ENCODE measurements around the gene ISM2. TPM values are rescaled to one million over a fixed set of nuclear protein-coding genes. Genes with fewer than 3 reads are reported as not detected.

ISM2 gene
- total and polyA plus RNA-seq, 10 of the 15 experiments (the other 5 are each of a cell fraction or from before 2014, with no cell fraction given), result 0.03 TPM; not detected in 9

DNA sequence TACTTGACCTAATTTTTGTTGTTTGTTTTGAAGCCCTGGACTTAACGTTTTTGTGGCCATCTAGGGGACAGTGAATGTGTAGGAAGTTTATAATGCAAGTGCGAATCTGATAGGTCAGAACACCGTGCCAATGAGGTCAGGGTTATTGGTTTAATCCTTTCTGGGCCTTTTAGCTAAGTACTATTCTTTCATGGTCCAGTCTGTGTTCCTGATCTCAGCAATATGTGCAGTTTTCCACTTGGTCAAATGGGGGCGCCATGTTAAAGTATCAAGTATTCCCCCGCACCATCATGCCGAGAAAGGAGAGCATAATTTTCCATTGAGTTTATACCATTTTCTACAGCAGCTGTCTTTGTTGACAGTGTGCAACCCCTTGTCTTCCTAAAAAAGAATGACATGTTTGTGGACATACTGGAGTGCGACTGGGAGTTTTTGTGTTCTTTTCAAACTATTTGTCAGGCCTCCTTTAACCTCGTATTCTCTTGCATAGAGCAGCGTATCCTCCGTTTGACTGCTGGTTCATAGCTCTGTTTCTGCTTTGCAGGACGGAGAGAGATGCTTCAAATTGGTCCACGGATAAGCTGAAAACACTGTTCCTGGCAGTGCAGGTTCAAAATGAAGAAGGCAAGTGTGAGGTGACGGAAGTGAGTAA, 39.4 kb downstream of the ISM2 start (continued):
- TF ChIP-seq, protein P1, sequence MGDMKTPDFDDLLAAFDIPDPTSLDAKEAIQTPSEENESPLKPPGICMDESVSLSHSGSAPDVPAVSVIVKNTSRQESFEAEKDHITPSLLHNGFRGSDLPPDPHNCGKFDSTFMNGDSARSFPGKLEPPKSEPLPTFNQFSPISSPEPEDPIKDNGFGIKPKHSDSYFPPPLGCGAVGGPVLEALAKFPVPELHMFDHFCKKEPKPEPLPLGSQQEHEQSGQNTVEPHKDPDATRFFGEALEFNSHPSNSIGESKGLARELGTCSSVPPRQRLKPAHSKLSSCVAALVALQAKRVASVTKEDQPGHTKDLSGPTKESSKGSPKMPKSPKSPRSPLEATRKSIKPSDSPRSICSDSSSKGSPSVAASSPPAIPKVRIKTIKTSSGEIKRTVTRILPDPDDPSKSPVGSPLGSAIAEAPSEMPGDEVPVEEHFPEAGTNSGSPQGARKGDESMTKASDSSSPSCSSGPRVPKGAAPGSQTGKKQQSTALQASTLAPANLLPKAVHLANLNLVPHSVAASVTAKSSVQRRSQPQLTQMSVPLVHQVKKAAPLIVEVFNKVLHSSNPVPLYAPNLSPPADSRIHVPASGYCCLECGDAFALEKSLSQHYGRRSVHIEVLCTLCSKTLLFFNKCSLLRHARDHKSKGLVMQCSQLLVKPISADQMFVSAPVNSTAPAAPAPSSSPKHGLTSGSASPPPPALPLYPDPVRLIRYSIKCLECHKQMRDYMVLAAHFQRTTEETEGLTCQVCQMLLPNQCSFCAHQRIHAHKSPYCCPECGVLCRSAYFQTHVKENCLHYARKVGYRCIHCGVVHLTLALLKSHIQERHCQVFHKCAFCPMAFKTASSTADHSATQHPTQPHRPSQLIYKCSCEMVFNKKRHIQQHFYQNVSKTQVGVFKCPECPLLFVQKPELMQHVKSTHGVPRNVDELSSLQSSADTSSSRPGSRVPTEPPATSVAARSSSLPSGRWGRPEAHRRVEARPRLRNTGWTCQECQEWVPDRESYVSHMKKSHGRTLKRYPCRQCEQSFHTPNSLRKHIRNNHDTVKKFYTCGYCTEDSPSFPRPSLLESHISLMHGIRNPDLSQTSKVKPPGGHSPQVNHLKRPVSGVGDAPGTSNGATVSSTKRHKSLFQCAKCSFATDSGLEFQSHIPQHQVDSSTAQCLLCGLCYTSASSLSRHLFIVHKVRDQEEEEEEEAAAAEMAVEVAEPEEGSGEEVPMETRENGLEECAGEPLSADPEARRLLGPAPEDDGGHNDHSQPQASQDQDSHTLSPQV (IDR thresholded peaks at IDR 0.05), result no peak
- TF ChIP-seq, protein P2, sequence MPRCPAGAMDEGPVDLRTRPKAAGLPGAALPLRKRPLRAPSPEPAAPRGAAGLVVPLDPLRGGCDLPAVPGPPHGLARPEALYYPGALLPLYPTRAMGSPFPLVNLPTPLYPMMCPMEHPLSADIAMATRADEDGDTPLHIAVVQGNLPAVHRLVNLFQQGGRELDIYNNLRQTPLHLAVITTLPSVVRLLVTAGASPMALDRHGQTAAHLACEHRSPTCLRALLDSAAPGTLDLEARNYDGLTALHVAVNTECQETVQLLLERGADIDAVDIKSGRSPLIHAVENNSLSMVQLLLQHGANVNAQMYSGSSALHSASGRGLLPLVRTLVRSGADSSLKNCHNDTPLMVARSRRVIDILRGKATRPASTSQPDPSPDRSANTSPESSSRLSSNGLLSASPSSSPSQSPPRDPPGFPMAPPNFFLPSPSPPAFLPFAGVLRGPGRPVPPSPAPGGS (IDR thresholded peaks at IDR 0.05; ENCODE audit: borderline replicate concordance, insufficient read depth, low read depth, low read length, poor library complexity, severe bottlenecking), result no peak
- no peak for TF ChIP-seq KDM1A (IDR thresholded peaks at IDR 0.05; ENCODE audit: borderline replicate concordance)
- TF ChIP-seq PML (IDR thresholded peaks at IDR 0.05; ENCODE audit: low read length), result no peak
- TF ChIP-seq POLR2AphosphoS5 (IDR thresholded peaks at IDR 0.05; ENCODE audit: low read length), result no peak
- TF ChIP-seq RELA (IDR thresholded peaks at IDR 0.05; ENCODE audit: borderline replicate concordance, partially characterized antibody), result no peak
